GM12872 (cell line): ENCODE results near the gene PJVK.

Experiments
- CTCF ChIP-seq: IDR thresholded peaks from 3 replicates; pipeline ENCODE4 v1.5.1; 2011; ENCODE audit warnings: low read depth, mild to moderate bottlenecking, low read length, moderate library complexity; ENCODE audit not compliant: insufficient read depth

PJVK gene

GRCh38 chr2:178450774-178451525 is at the start of gene PJVK, which contains the start of gene PRKRA:
Gene PJVK (plus strand): TSS chr2:178451378. CDS start chr2:178453410, 2,032 bp downstream.
Gene PRKRA (minus strand): TSS chr2:178451175. CDS start chr2:178451030, 145 bp downstream.
- no peak for TF ChIP-seq CTCF

- TF ChIP-seq CTCF, result no peak
These were observed 49.2 kb upstream of the PJVK start for GRCh38 chr2:178401994-178402437.

GRCh38 chr2:178403671-178404306 is 47.4 kb upstream of the PJVK start:
- no peak for TF ChIP-seq CTCF

- no peak for TF ChIP-seq CTCF
These were observed 46.8 kb upstream of the PJVK start for GRCh38 chr2:178404368-178404767.

- TF ChIP-seq CTCF, result no peak
These were observed 41.9 kb upstream of the PJVK start for GRCh38 chr2:178409261-178409660.

GRCh38 chr2:178412047-178412446 is 39.1 kb upstream of the PJVK start:
- TF ChIP-seq CTCF, result no peak

GRCh38 chr2:178413472-178414265 is 37.5 kb upstream of the PJVK start:
- TF ChIP-seq CTCF, result no peak
